IMR-90 (cell line): ENCODE measurements around the gene CLMP. TPM values are rescaled to one million over a fixed set of nuclear protein-coding genes. Genes with fewer than 3 reads are reported as not detected.

Experiments used
- ATAC-seq: fragments of 200-7000 bp; cut with Tn5 transposase; 2 replicates; pipeline ENCODE4 v1.9.1; 2020; ENCODE audit warnings: low read depth, mild to moderate bottlenecking, moderate library complexity
- BruUV-seq: library from RNA; stranded (reverse); fragments of 400-500 nt; replicated peaks from 2 replicates; lab custom pipeline; 2021; lab: Mats Ljungman, UMichigan
- CTCF ChIA-PET: fragments of 300-600 bp; formaldehyde crosslinking; extraction: SDS; loops from one replicate; lab custom pipeline; 2021; ENCODE audit warnings: antibody characterized with exemption; lab: Yijun Ruan, JAX
- POLR2A ChIA-PET: fragments of 300-600 bp; sonication (Branson Sonifier 250); formaldehyde crosslinking; loops from one replicate; lab custom pipeline; 2022; ENCODE audit warnings: antibody characterized with exemption; ENCODE audit not compliant: unreplicated experiment; lab: Charles Lee
- DNase-seq: peaks from one replicate; pipeline ENCODE4 v3.0.0; 2013
- H2AFZ ChIP-seq: replicated peaks from 2 replicates; pipeline ENCODE3; 2013; ENCODE audit warnings: low read length, mild to moderate bottlenecking; ENCODE audit not compliant: poor library complexity
- H2AK5ac ChIP-seq: 2 replicates; pipeline ENCODE4 v1.6.1; 2013; ENCODE audit warnings: low read depth, low read length, inconsistent platforms
- H2AK9ac ChIP-seq: replicated peaks from 2 replicates; pipeline ENCODE3; 2013; ENCODE audit warnings: mild to moderate bottlenecking, low read depth, low read length, moderate library complexity; ENCODE audit not compliant: poor library complexity
- H2BK120ac ChIP-seq: 2 replicates; pipeline ENCODE4 v1.6.1; 2013; ENCODE audit warnings: low read depth, low read length, inconsistent platforms
- H2BK15ac ChIP-seq: 3 replicates; pipeline ENCODE4 v1.6.1; 2013; ENCODE audit warnings: low read depth, low read length, inconsistent platforms
- H2BK20ac ChIP-seq: 2 replicates; pipeline ENCODE4 v1.6.1; 2013; ENCODE audit warnings: low read depth, mild to moderate bottlenecking, inconsistent platforms, low read length, moderate library complexity
- H2BK5ac ChIP-seq: 2 replicates; pipeline ENCODE4 v1.6.1; 2013; ENCODE audit warnings: mild to moderate bottlenecking, low read depth, low read length, inconsistent platforms; ENCODE audit not compliant: poor library complexity, severe bottlenecking
- H3K14ac ChIP-seq: replicated peaks from 2 replicates; pipeline ENCODE4 v1.6.1; 2013; ENCODE audit warnings: low read depth, low read length, inconsistent platforms
- H3K18ac ChIP-seq: 2 replicates; pipeline ENCODE4 v1.6.1; 2013; ENCODE audit warnings: low read depth, low read length, control low read depth
- H3K23ac ChIP-seq: 2 replicates; pipeline ENCODE4 v1.6.1; 2013; ENCODE audit warnings: low read depth, low read length, inconsistent platforms
- H3K27ac ChIP-seq: 2 replicates; pipeline ENCODE4 v1.5.1; 2013; ENCODE audit warnings: mild to moderate bottlenecking, control low read depth, low read length; ENCODE audit not compliant: insufficient read depth
- H3K27me3 ChIP-seq: 2 replicates; pipeline ENCODE4 v1.6.1; 2013; ENCODE audit warnings: low read length; ENCODE audit not compliant: control insufficient read depth, insufficient read depth
- H3K36me3 ChIP-seq: 2 replicates; pipeline ENCODE4 v1.6.1; 2013; ENCODE audit warnings: low read length, mixed read lengths; ENCODE audit not compliant: control insufficient read depth, insufficient read depth
- H3K4ac ChIP-seq: 2 replicates; pipeline ENCODE4 v1.6.1; 2013; ENCODE audit warnings: low read depth, low read length, inconsistent platforms
- H3K4me1 ChIP-seq: 2 replicates; pipeline ENCODE4 v1.6.1; 2013; ENCODE audit warnings: low read length, mixed read lengths; ENCODE audit not compliant: control insufficient read depth, insufficient read depth
- H3K4me2 ChIP-seq: 2 replicates; pipeline ENCODE4 v1.6.1; 2013; ENCODE audit warnings: low read depth, mild to moderate bottlenecking, control low read depth, low read length, moderate library complexity
- H3K4me3 ChIP-seq: 2 replicates; pipeline ENCODE4 v1.5.1; 2013; ENCODE audit warnings: low read depth, mild to moderate bottlenecking, control low read depth, low read length, moderate library complexity; ENCODE audit not compliant: insufficient read depth
- H3K56ac ChIP-seq: 2 replicates; pipeline ENCODE4 v1.6.1; 2013; ENCODE audit warnings: low read length, inconsistent platforms; ENCODE audit not compliant: insufficient read depth; ENCODE audit errors: extremely low read depth
- H3K79me1 ChIP-seq, 2 experiments: 2 replicates each; pipeline ENCODE4 v1.6.1; 2013; ENCODE audit warnings: low read length in 2 of 2, inconsistent platforms in 1 of 2, low read depth in 1 of 2
- H3K9ac ChIP-seq: 2 replicates; pipeline ENCODE4 v1.6.1; 2013; ENCODE audit warnings: low read depth, low read length, control low read depth
- H3K9me1 ChIP-seq: 2 replicates; pipeline ENCODE4 v1.6.1; 2013; ENCODE audit warnings: low read length, inconsistent platforms; ENCODE audit not compliant: insufficient read depth
- H3K9me3 ChIP-seq: 2 replicates; pipeline ENCODE4 v1.6.1; 2013; ENCODE audit warnings: low read length; ENCODE audit not compliant: control insufficient read depth, insufficient read depth
- H4K20me1 ChIP-seq: 2 replicates; pipeline ENCODE4 v1.6.1; 2013; ENCODE audit warnings: low read length, inconsistent platforms; ENCODE audit not compliant: insufficient read depth
- H4K5ac ChIP-seq: 2 replicates; pipeline ENCODE4 v1.6.1; 2013; ENCODE audit warnings: mild to moderate bottlenecking, low read depth, low read length, control low read depth
- H4K8ac ChIP-seq, 2 experiments: 2 replicates each; pipeline ENCODE4 v1.6.1; 2013; ENCODE audit warnings: low read depth in 2 of 2, low read length in 2 of 2, control low read depth in 1 of 2, inconsistent platforms in 1 of 2
- H4K91ac ChIP-seq: 2 replicates; pipeline ENCODE4 v1.6.1; 2013; ENCODE audit warnings: low read depth, low read length, inconsistent platforms; ENCODE audit not compliant: insufficient read depth
- BHLHE40 ChIP-seq: fragments of 150-350 bp; IDR thresholded peaks from 2 replicates; pipeline ENCODE4 v1.6.1; 2016; ENCODE audit warnings: mild to moderate bottlenecking, low read depth, low read length
- CHD1 ChIP-seq: IDR thresholded peaks from 2 replicates; pipeline ENCODE4 v1.6.1; 2012; ENCODE audit warnings: low read depth, low read length, improper control_type of control experiment
- MAZ ChIP-seq: IDR thresholded peaks from 2 replicates; pipeline ENCODE4 v1.6.1; 2012; ENCODE audit warnings: low read depth, mild to moderate bottlenecking, low read length, improper control_type of control experiment, moderate library complexity, borderline replicate concordance
- MXI1 ChIP-seq: IDR thresholded peaks from 2 replicates; pipeline ENCODE4 v1.6.1; 2012; ENCODE audit warnings: low read depth, mild to moderate bottlenecking, low read length, moderate library complexity, borderline replicate concordance
- NFE2L2 ChIP-seq: fragments of 150-350 bp; IDR thresholded peaks from 2 replicates; pipeline ENCODE4 v1.6.1; 2016; ENCODE audit warnings: low read depth, mild to moderate bottlenecking, low read length
- RAD21 ChIP-seq: IDR thresholded peaks from 2 replicates; pipeline ENCODE4 v1.6.1; 2012; ENCODE audit warnings: low read length, improper control_type of control experiment
- RCOR1 ChIP-seq: IDR thresholded peaks from 2 replicates; pipeline ENCODE4 v1.6.1; 2012; ENCODE audit warnings: mild to moderate bottlenecking, low read length, improper control_type of control experiment; ENCODE audit not compliant: insufficient replicate concordance
- WGBS, 2 experiments: methylation state at CpG; one replicate each; pipeline versions ENCODE4 v1.1.5 to v1.1.7; 2013; ENCODE audit warnings: missing lambda C conversion rate in 2 of 2; ENCODE audit not compliant: insufficient read length in 1 of 2; ENCODE audit errors: extremely low coverage in 2 of 2; 5-methylcytosine and 5-hydroxymethylcytosine counted together
- dilution Hi-C: fragments of 300-500 bp; cut with HindIII; formaldehyde crosslinking; loops from one replicate; pipeline ENCODE4 v1.14.3; 2018; ENCODE audit warnings: low sequenced_read_pairs; ENCODE audit not compliant: unreplicated experiment
- in situ Hi-C: fragments of 300-500 bp; cut with MboI; formaldehyde crosslinking; loops from 3 replicates; pipeline ENCODE4 v1.14.3; 2019; ENCODE audit warnings: low sequenced_read_pairs, inconsistent platforms, mixed read lengths
- intact Hi-C: fragments of 100-400 bp; cut with micrococcal nuclease; formaldehyde crosslinking; loops from 2 replicates; pipeline ENCODE4 v1.10.0; 2022
- polyA plus RNA-seq, 3 experiments: library from polyadenylated mRNA; depleted of rRNA; stranded (reverse); fragments of >200 nt; gene quantifications; 2 replicates each; pipeline ENCODE4 v1.2.3, GENCODE V29; 2012; ENCODE audit warnings: low replicate concordance in 1 of 3
- total RNA-seq: library from RNA; depleted of rRNA; stranded (reverse); fragments of >200 nt; gene quantifications from 2 replicates; pipeline ENCODE4 v1.2.3, GENCODE V29; 2012
- TF ChIP-seq, protein P1 (sequence below): conservative IDR thresholded peaks from 2 replicates; pipeline ENCODE4 v1.5.1; 2012; ENCODE audit warnings: mild to moderate bottlenecking, low read depth, low read length, improper control_type of control experiment
- TF ChIP-seq, protein P2 (sequence below): fragments of 150-350 bp; IDR thresholded peaks from 2 replicates; pipeline ENCODE4 v1.6.1; 2016; ENCODE audit warnings: low read depth, mild to moderate bottlenecking, low read length, moderate library complexity, borderline replicate concordance
- TF ChIP-seq, protein P3 (sequence below): fragments of 150-350 bp; IDR thresholded peaks from 2 replicates; pipeline ENCODE4 v1.6.1; 2017; ENCODE audit warnings: mild to moderate bottlenecking, antibody characterized with exemption, low read length, low read depth

CLMP gene
- total and polyA plus RNA-seq, 2 of the 4 experiments (the other 2 are of a cell fraction) = 54.7 to 95.7 TPM

DNA sequence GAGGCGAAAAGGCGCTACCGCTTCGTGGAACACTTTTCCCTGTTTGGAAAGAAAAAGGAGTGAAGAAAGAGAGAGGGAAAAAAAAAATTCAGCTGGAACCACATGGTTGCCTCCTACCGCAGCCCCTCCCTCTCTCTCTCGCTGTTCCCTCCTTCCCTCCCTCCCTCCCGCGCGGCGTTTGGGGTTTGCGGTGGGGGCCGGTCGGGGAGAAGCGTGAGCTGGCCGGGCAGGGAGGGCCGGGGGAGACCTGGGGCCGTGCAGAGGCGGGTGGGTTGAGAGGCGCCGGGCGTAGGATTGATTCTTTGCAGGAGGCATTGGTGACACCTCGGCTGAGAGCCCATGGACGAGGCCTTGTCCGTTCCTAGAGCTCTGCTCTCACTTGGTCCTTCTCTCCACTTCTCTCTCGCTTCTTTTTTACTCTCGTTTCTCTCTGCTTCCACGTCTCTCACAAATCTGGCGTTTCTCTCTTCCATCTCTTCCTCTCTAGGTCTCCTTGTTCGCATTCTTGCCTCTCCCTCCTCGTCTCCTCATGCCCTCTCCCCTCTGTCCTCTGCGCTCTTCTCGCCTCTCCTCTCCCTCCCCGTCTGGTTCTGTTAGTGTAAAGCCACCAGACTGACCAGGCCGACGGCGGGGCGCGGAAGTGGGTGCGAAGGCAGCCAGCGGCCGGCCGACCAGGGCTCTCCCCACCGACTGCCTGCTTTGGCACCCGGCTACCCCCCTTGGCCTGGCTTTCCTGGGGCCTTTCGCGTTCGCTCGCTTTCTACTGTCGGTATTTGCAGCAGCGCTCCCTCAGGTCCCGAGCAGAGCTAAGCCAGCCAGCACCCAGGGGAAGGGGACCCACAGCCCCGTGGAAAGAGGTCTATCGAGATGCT, at the start of gene CLMP (continued):
- TF ChIP-seq BHLHE40 (peak; percentile 42), RCOR1 (no peak), NFE2L2 (no peak)

DNA sequence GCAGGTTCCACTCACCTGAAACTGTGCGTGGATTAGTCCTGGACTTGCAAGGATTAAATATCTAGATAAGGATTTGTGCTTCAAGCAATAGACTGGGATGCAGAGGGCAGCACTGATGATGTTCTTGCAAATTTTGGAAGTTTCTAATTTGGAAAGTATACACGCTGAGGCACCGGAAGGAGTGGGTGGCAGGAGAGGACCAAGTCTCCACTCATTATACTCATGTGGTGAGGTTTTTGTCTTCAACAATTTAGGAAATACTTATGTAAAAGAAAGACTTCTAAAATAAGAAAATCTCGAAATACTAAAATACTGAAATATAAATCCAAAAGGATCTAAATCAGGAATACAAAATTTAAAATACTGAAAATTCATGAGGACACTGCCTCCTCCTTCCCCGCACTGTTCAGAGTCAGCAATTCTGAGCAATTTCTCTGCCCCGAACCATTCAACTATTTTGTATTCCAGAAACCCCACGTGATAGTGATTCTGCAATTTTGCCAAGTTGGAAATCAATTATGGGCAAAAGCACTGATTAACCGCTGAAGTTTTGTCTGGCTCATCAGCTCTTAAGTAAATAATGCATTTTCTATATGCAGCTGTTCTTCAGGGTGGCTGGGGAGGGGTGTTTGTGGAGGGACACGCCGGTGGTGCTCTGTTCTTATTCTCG, 47.0 kb upstream of the CLMP start:
- Histone ChIP-seq H3K14ac (no peak overlapping the region), H3K56ac (no peak overlapping the region), H4K20me1 (no peaks in the 10 kb centered on the region), H2BK20ac (no peak overlapping the region), H2BK5ac (no peak overlapping the region), H3K36me3 (no peaks in the 10 kb centered on the region), H2AFZ (no peak overlapping the region), H3K27me3 (no peaks in the 10 kb centered on the region), H3K9me3 (no peaks in the 10 kb centered on the region), H2AK5ac (no peak overlapping the region), H3K9ac (no peak overlapping the region), H3K79me1 (0 out of 4 replicates have a peak, but pooled peaks cover 0 to 4% of the 10 kb centered on the region in 2 experiments), H3K27ac (no peak overlapping the region), H2BK15ac (no peak overlapping the region; the same call in 2 of the 3 replicates), H3K4me3 (no peak overlapping the region), H3K4ac (no peak overlapping the region), H2BK120ac (no peak overlapping the region), H4K5ac (no peak overlapping the region), H3K9me1 (peaks cover 11% of the 10 kb centered on the region; the same call in 1 of the 2 replicates), H3K4me1 (peaks cover 17% of the 10 kb centered on the region), H4K8ac (no peak overlapping the region), H3K18ac (no peak overlapping the region), H3K23ac (peak overlapping the region; percentile 20; the same call in 1 of the 2 replicates), H2AK9ac (no peak overlapping the region), H3K4me2 (no peak overlapping the region), H4K91ac (no peak overlapping the region)
- CTCF ChIA-PET = no interaction called here
- no CpG with 5 or more reads among the region's 11 CpGs for WGBS, 2 experiments
- DNase-seq (no peak), ATAC-seq (no peak)
- dilution Hi-C loops = no loop called here
- POLR2A ChIA-PET = no interaction called here
- intact Hi-C loops = no loop called here
- in situ Hi-C loops = loop anchor here (10.0 kb wide), 1 partner anchor 67 kb away; no protein-coding TSS in a partner anchor
- BruUV-seq = no TSS peak
- TF ChIP-seq, protein P1, sequence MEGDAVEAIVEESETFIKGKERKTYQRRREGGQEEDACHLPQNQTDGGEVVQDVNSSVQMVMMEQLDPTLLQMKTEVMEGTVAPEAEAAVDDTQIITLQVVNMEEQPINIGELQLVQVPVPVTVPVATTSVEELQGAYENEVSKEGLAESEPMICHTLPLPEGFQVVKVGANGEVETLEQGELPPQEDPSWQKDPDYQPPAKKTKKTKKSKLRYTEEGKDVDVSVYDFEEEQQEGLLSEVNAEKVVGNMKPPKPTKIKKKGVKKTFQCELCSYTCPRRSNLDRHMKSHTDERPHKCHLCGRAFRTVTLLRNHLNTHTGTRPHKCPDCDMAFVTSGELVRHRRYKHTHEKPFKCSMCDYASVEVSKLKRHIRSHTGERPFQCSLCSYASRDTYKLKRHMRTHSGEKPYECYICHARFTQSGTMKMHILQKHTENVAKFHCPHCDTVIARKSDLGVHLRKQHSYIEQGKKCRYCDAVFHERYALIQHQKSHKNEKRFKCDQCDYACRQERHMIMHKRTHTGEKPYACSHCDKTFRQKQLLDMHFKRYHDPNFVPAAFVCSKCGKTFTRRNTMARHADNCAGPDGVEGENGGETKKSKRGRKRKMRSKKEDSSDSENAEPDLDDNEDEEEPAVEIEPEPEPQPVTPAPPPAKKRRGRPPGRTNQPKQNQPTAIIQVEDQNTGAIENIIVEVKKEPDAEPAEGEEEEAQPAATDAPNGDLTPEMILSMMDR = no peak
- TF ChIP-seq RAD21 (no peak), MXI1 (no peak), CHD1 (no peak), MAZ (no peak), NFE2L2 (no peak)
- TF ChIP-seq, protein P2, sequence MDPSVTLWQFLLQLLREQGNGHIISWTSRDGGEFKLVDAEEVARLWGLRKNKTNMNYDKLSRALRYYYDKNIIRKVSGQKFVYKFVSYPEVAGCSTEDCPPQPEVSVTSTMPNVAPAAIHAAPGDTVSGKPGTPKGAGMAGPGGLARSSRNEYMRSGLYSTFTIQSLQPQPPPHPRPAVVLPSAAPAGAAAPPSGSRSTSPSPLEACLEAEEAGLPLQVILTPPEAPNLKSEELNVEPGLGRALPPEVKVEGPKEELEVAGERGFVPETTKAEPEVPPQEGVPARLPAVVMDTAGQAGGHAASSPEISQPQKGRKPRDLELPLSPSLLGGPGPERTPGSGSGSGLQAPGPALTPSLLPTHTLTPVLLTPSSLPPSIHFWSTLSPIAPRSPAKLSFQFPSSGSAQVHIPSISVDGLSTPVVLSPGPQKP = no peak
- TF ChIP-seq, protein P3, sequence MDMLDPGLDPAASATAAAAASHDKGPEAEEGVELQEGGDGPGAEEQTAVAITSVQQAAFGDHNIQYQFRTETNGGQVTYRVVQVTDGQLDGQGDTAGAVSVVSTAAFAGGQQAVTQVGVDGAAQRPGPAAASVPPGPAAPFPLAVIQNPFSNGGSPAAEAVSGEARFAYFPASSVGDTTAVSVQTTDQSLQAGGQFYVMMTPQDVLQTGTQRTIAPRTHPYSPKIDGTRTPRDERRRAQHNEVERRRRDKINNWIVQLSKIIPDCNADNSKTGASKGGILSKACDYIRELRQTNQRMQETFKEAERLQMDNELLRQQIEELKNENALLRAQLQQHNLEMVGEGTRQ = no peak
